Keratinocyte (primary cell): ENCODE results near the gene PCMTD2. TPM values are rescaled to one million over a fixed set of nuclear protein-coding genes. Genes with fewer than 3 reads are reported as not detected.
A peak's percentile ranks its signal among the peaks of the same experiment; 100 is the strongest.

ENCODE experiments used
- DNase-seq: peaks from one replicate; pipeline ENCODE4 v3.0.0-alpha.2; 2011; ENCODE audit warnings: low read depth, missing footprints, low spot score
- FAIRE-seq: peaks from 2 replicates; lab custom pipeline; 2011; peaks lifted over from hg19 to GRCh38; lab: Jason Lieb, UNC
- H2AFZ ChIP-seq: 2 replicates; pipeline ENCODE4 v1.6.0; 2012; ENCODE audit warnings: low read length, control low read depth, inconsistent platforms; ENCODE audit not compliant: control insufficient read depth
- H3K27ac ChIP-seq: 2 replicates; pipeline ENCODE4 v1.5.1; 2011; ENCODE audit warnings: low read length; ENCODE audit not compliant: control insufficient read depth, insufficient read depth
- H3K27me3 ChIP-seq: 3 replicates; pipeline ENCODE4 v1.6.0; 2011; ENCODE audit warnings: low read length; ENCODE audit not compliant: control insufficient read depth, insufficient read depth; ENCODE audit errors: extremely low read depth
- H3K36me3 ChIP-seq, 2 experiments: 2 replicates in 1 of 2; 3 replicates in 1 of 2; pipeline ENCODE4 v1.5.1; 2011; ENCODE audit warnings: low read length in 2 of 2, mild to moderate bottlenecking in 1 of 2; ENCODE audit not compliant: control insufficient read depth in 2 of 2, insufficient read depth in 2 of 2; ENCODE audit errors: extremely low read depth in 1 of 2
- H3K4me1 ChIP-seq: 3 replicates; pipeline ENCODE4 v1.5.1; 2011; ENCODE audit warnings: low read length; ENCODE audit not compliant: control insufficient read depth, insufficient read depth; ENCODE audit errors: extremely low read depth
- H3K4me2 ChIP-seq: 3 replicates; pipeline ENCODE4 v1.6.0; 2011; ENCODE audit warnings: low read depth, low read length; ENCODE audit not compliant: control insufficient read depth, insufficient read depth; ENCODE audit errors: extremely low read depth
- H3K4me3 ChIP-seq, 3 experiments: fragments of 200-600 bp in 1 of 3; sonication (generic) in 1 of 3; 2 replicates in 2 of 3; 3 replicates in 1 of 3; pipeline ENCODE4 v1.5.1; 2011 to 2016; ENCODE audit warnings: low read length in 3 of 3, mild to moderate bottlenecking in 3 of 3, control low read depth in 2 of 3, inconsistent platforms in 1 of 3, low read depth in 1 of 3, mixed read lengths in 1 of 3, mixed run types in 1 of 3, moderate library complexity in 1 of 3; ENCODE audit not compliant: control insufficient read depth in 2 of 3, insufficient read depth in 2 of 3; ENCODE audit errors: extremely low read depth in 1 of 3
- H3K79me2 ChIP-seq: 2 replicates; pipeline ENCODE4 v1.6.0; 2012; ENCODE audit warnings: low read length; ENCODE audit not compliant: control insufficient read depth, insufficient read depth
- H3K9ac ChIP-seq: 3 replicates; pipeline ENCODE4 v1.6.0; 2011; ENCODE audit warnings: low read length; ENCODE audit not compliant: control insufficient read depth, insufficient read depth; ENCODE audit errors: extremely low read depth
- H3K9me1 ChIP-seq: 3 replicates; pipeline ENCODE4 v1.6.0; 2011; ENCODE audit warnings: low read length; ENCODE audit not compliant: control insufficient read depth, insufficient read depth; ENCODE audit errors: extremely low read depth
- H3K9me3 ChIP-seq: 2 replicates; pipeline ENCODE4 v1.5.1; 2012; ENCODE audit warnings: low read depth, low read length; ENCODE audit not compliant: control insufficient read depth
- H4K20me1 ChIP-seq: 3 replicates; pipeline ENCODE4 v1.6.0; 2011; ENCODE audit warnings: low read length; ENCODE audit not compliant: control insufficient read depth, insufficient read depth; ENCODE audit errors: extremely low read depth
- EZH2 ChIP-seq: IDR thresholded peaks from one replicate; pipeline ENCODE4 v1.6.1; 2012; ENCODE audit warnings: inconsistent platforms, mild to moderate bottlenecking, low read length, moderate library complexity
- dilution Hi-C: fragments of 300-500 bp; cut with MboI; formaldehyde crosslinking; loops from one replicate; pipeline ENCODE4 v1.7.0; 2020; ENCODE audit warnings: low sequenced_read_pairs; ENCODE audit not compliant: extremely low pct_ligation_motif_present
- polyA plus RNA-seq, 5 experiments: library from polyadenylated mRNA; depleted of rRNA in 3 of 5; stranded (reverse) in 3 of 5; stranded (forward) in 1 of 5; unstranded in 1 of 5; fragments of >200 nt; gene quantifications; 1 replicate in 1 of 5; 2 replicates in 3 of 5; 3 replicates in 1 of 5; pipeline versions ENCODE4 v1.2.1 to v1.2.3, GENCODE V29; 2011 to 2012; ENCODE audit warnings: missing spikeins in 2 of 5, low read depth in 1 of 5, low replicate concordance in 1 of 5
- TF ChIP-seq, protein P1 (sequence below), 3 experiments: IDR thresholded peaks in 1 of 3; conservative IDR thresholded peaks in 1 of 3; optimal IDR thresholded peaks in 1 of 3; 2 replicates in 2 of 3; 3 replicates in 1 of 3; pipeline versions ENCODE3 to v1.5.1; 2011; ENCODE audit warnings: low read length in 3 of 3, mild to moderate bottlenecking in 3 of 3, moderate library complexity in 2 of 3, control low read depth in 1 of 3, inconsistent platforms in 1 of 3; ENCODE audit not compliant: insufficient read depth in 2 of 3; ENCODE audit errors: extremely low read depth in 1 of 3

The PCMTD2 gene
- polyA plus RNA-seq, 1 donor (not counting 4 experiments of a cell fraction or from before 2014, with no cell fraction given) = 25.8 TPM

DNA sequence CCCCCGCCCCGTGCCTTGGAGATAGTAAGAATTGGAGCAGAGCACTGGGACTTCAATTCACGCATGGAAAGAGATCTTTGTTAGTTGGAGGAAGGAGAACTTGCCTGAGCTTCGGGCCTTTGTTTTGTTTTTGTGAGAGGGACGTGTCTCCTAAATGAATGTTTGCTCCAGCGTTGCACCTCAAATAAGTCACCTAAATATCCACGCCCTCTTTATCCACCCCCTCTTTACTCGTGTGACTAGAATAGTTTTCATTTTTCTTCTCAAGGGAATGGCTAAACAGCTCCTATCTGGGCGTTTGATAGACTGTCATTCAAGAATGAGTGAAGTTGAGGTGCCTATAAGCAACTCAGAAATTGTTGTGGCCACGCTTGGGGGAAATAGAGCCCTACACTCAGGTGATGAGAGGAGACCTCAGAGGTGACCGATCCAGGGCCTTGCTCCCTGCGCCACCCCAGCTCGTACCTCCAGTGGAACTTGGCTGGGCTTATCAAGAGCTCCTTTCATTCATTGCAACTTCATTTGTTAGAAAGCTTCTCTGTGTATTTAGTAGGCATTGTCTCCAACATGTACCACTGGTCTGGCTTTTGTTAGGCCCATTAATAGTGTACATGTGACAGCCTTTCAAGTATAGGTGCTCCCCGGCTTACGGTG, 861 bp downstream of the PCMTD2 start:
- Histone ChIP-seq H3K4me2 (peak overlapping the region; percentile 69), H3K4me1 (peaks cover 9% of the 10 kb centered on the region), H2AFZ (peak overlapping the region; percentile 57), H4K20me1 (no peaks in the 10 kb centered on the region), H3K27ac (peak overlapping the region; percentile 66), H3K4me3 (peak overlapping the region; percentile 73 to 94 (median 82)), H3K9ac (peak overlapping the region; percentile 82), H3K36me3 (peaks cover 0 to 4% of the 10 kb centered on the region in 2 experiments), H3K79me2 (peaks cover 6% of the 10 kb centered on the region), H3K9me1 (no peaks in the 10 kb centered on the region), H3K9me3 (no peaks in the 10 kb centered on the region), H3K27me3 (no peaks in the 10 kb centered on the region)
- FAIRE-seq = no peak
- dilution Hi-C loops = no loop called here
- no peak for TF ChIP-seq EZH2
- TF ChIP-seq, protein P1, sequence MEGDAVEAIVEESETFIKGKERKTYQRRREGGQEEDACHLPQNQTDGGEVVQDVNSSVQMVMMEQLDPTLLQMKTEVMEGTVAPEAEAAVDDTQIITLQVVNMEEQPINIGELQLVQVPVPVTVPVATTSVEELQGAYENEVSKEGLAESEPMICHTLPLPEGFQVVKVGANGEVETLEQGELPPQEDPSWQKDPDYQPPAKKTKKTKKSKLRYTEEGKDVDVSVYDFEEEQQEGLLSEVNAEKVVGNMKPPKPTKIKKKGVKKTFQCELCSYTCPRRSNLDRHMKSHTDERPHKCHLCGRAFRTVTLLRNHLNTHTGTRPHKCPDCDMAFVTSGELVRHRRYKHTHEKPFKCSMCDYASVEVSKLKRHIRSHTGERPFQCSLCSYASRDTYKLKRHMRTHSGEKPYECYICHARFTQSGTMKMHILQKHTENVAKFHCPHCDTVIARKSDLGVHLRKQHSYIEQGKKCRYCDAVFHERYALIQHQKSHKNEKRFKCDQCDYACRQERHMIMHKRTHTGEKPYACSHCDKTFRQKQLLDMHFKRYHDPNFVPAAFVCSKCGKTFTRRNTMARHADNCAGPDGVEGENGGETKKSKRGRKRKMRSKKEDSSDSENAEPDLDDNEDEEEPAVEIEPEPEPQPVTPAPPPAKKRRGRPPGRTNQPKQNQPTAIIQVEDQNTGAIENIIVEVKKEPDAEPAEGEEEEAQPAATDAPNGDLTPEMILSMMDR (optimal IDR thresholded peaks at IDR 0.05 in 1 of 3, IDR thresholded peaks at IDR 0.05 in 1 of 3, conservative IDR thresholded peaks at IDR 0.05 in 1 of 3; ENCODE audit: extremely low read depth in 1 of 3, insufficient read depth in 2 of 3, low read length in 3 of 3) = no peak
- DNase-seq = no peak

GRCh38 chr20:64257107-64257757, 1.7 kb downstream of the PCMTD2 start:
- no peaks in the 10 kb centered on the region for H3K9me3 ChIP-seq
- no peak for TF ChIP-seq EZH2
- TF ChIP-seq, protein P1 (optimal IDR thresholded peaks at IDR 0.05 in 1 of 3, IDR thresholded peaks at IDR 0.05 in 1 of 3, conservative IDR thresholded peaks at IDR 0.05 in 1 of 3; ENCODE audit: extremely low read depth in 1 of 3, insufficient read depth in 2 of 3, low read length in 3 of 3) = no peak
- peaks cover 0 to 4% of the 10 kb centered on the region in 2 experiments for H3K36me3 ChIP-seq
- H3K9ac ChIP-seq = no peak overlapping the region
- no peak overlapping the region for H3K27ac ChIP-seq
- no peak overlapping the region for H3K4me3 ChIP-seq
- no peak for DNase-seq
- peaks cover 9% of the 10 kb centered on the region for H3K4me1 ChIP-seq
- H2AFZ ChIP-seq = no peak overlapping the region
- FAIRE-seq = no peak
- dilution Hi-C loops = no loop called here
- no peaks in the 10 kb centered on the region for H3K27me3 ChIP-seq
- H3K9me1 ChIP-seq = no peaks in the 10 kb centered on the region
- no peaks in the 10 kb centered on the region for H4K20me1 ChIP-seq
- H3K79me2 ChIP-seq = peaks cover 6% of the 10 kb centered on the region
- H3K4me2 ChIP-seq = peak overlapping the region; percentile 69
